SK-N-MC (cell line): ENCODE results near the gene SCN4A.
"Not testable (repeated sequence)": the region's sequence is repeated elsewhere in the genome, so short reads cannot be mapped to it uniquely, and the experiment has no call there.

Experiments
- DNase-seq: peaks from one replicate; pipeline ENCODE4 v3.0.0-alpha.2; 2011; ENCODE audit warnings: low read depth, low spot score
- H3K27ac ChIP-seq: fragments of 200-600 bp; sonication (generic); 2 replicates; pipeline ENCODE4 v1.5.1; 2016; ENCODE audit warnings: mixed run types
- H3K36me3 ChIP-seq: fragments of 200-600 bp; sonication (generic); 2 replicates; pipeline ENCODE4 v1.6.1; 2017; ENCODE audit warnings: antibody characterized with exemption, low read length, mixed read lengths; ENCODE audit not compliant: insufficient read depth
- H3K4me3 ChIP-seq: fragments of 200-600 bp; sonication (generic); 2 replicates; pipeline ENCODE4 v1.5.1; 2016
- H3K9ac ChIP-seq: fragments of 200-600 bp; sonication (generic); 2 replicates; pipeline ENCODE4 v1.8.0; 2017; ENCODE audit warnings: mixed run types, mixed read lengths; ENCODE audit not compliant: insufficient read length
- H3K9me3 ChIP-seq: fragments of 200-600 bp; sonication (generic); 2 replicates; pipeline ENCODE4 v1.6.1; 2017; ENCODE audit warnings: low read depth, mild to moderate bottlenecking, antibody characterized with exemption, low read length, moderate library complexity, mixed read lengths
- EZH2 ChIP-seq: fragments of 200-600 bp; sonication (generic); IDR thresholded peaks from one replicate; pipeline ENCODE4 v1.6.1; 2017; ENCODE audit warnings: antibody characterized with exemption
- FOXP2 ChIP-seq: optimal IDR thresholded peaks from 2 replicates; pipeline ENCODE3; 2011; ENCODE audit warnings: mild to moderate bottlenecking, moderate library complexity; ENCODE audit not compliant: insufficient read depth; ENCODE audit errors: extremely low read length, control extremely low read depth
- POLR2AphosphoS5 ChIP-seq: IDR thresholded peaks from 2 replicates; pipeline ENCODE4 v1.6.1; 2012; ENCODE audit warnings: mild to moderate bottlenecking, low read depth, low read length, borderline replicate concordance

The SCN4A gene

DNA sequence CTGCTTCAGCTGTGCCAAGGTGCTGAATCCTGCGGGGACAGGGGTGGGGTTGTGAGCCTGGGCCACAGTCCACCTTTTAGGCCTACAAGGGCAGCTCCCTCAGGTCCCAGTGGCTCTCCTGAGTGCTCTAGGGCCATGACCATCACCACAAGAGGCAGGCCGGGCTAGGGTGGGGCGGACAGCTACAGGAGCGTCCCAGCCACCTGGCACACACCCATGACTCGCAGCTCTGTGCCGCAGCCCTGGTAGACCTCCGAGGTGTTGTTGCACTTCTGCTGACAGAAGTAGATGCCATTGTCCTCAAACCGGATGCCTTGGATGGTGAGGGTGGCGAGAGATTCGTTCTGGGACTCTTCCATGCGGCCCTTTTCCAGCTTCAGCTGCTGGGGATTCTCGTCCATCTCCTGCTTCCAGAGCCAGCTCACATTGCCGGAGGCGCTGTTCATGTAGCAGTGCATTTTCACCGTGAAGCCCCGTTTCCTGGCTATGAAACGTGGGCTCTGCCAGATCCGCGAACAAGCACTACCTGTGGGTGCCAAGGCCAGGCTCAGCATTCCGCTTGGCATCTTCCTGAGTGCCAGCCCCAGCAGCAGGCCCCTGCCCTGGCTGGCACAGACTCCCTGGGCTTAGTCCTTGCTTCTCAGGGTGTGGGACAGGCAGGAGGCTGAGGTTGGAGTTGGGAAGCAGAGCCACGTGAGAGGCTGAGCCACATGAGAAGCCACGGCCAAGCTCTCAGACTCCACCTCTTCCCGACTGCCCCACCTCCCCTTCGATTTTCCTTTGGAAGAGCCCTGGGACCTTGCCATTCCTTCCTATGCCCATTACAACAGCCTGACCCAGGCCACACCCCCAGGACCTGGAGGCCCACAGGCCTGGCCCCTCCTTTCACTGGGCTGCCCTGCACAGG, 42.6 kb downstream of the SCN4A start:
- no peak for TF ChIP-seq EZH2
- TF ChIP-seq POLR2AphosphoS5: no peak
- no peak for TF ChIP-seq FOXP2
- Histone ChIP-seq H3K27ac (no peak overlapping the region), H3K36me3 (no peaks in the 10 kb centered on the region), H3K9me3 (no peaks in the 10 kb centered on the region), H3K4me3 (no peak overlapping the region), H3K9ac (no peak overlapping the region)
- no peak for DNase-seq

DNA sequence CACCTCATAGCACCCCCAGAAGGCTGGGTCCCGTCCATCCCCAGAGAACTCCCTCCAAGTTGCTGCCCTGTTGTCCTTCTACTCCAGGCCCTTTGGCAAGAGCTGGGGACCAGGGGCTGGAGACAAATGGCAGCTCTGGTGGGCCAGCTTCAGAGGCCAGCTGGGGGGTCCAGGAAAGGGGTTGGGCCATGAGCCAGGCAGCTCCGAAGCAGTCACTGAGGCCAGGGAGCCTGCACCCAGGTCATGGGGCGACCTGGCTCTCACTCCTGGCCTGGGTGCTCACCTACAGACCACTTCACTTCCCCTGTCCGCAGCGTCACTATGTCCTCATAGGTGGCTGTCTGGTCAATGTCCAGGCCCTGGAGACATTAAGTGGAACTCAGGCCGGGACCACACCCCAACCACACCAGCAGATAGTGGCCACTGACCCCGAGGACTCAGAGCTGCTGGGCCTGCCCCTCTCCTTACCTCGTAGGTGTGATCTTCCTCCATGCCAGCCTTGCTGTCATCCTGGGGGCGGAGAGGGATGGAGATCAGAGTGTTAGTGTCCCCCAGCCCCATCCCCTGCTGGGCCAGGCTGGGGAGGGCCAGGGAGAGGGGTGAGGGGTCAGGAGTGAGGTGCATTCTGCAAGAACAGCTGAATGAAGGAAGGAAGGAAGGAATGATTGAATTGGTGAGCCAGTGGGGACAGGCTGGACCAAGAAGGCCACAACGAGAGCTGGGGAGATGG, 43.6 kb downstream of the SCN4A start:
- no peak overlapping the region for H3K27ac ChIP-seq
- TF ChIP-seq EZH2 (no peak), FOXP2 (no peak), POLR2AphosphoS5 (no peak)
- H3K9me3 ChIP-seq: no peaks in the 10 kb centered on the region
- H3K36me3 ChIP-seq: no peaks in the 10 kb centered on the region
- no peak for DNase-seq
- H3K4me3 ChIP-seq: no peak overlapping the region
- H3K9ac ChIP-seq: no peak overlapping the region

DNA sequence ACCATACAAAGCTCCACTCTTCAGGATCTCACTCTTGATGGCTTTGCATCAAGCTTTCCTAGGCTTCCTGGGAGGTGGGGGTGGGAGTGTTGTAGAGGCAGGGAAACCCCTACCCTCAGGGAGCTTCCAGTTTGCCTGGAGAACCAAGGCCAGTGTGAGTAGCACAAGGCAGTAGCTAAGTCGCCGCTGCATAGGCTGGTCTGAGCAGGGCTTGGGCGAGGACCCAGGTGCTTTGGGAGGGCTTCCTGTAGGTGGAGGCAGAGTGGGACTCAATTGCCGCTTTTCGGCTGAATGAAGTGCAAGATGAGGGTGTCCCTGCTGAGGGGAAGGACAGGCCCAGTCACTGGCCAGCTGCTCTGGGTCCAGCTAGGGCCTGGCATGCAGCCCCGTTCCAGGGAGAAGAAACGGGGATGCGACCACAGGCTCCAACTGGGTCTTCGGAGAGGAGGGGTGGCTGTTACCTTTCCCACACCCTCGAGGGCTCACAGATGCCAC, 44.5 kb downstream of the SCN4A start:
- no peaks in the 10 kb centered on the region for H3K9me3 ChIP-seq
- TF ChIP-seq FOXP2 (no peak), POLR2AphosphoS5 (no peak), EZH2 (no peak)
- H3K4me3 ChIP-seq: no peak overlapping the region
- no peak overlapping the region for H3K9ac ChIP-seq
- H3K27ac ChIP-seq: no peak overlapping the region
- H3K36me3 ChIP-seq: no peaks in the 10 kb centered on the region
- no peak for DNase-seq

DNA sequence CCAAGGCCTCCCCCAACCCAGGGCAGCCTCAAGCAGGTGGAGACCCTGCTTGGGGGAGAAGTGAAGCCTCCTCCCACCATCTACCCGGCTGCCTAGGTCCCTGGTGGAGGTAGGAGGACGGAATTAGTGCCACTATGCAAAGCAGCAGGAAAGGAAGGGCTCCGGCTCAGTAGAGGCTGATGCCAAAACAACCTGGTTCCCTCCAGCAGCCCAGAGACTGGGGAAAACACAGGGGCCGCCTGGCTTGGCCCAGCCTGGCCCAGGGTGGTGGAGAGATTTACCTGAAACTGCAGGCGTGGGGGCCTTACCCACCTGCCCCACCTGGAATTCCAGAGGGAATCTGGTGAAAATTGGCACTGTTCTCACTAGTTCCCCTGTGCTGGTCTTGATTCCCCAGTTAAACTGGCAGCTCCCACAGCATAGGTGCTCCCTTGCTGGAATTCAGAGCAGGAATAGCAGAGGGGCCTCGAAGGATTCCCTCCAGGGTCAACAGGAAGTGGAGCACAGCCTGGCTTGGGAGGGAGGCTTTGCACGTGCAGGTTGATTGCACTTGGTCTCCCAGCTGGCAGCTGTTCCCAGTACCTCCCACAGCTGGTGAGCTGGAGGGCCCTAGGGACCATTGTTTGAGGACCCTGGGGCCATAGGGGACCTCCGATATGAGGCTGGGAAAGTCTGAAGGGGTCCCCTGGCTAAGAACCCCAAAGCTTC, 45.1 kb downstream of the SCN4A start:
- DNase-seq: no peak
- no peak overlapping the region for H3K9ac ChIP-seq
- H3K36me3 ChIP-seq: no peaks in the 10 kb centered on the region
- TF ChIP-seq POLR2AphosphoS5 (no peak), EZH2 (no peak), FOXP2 (no peak)
- no peak overlapping the region for H3K27ac ChIP-seq
- no peaks in the 10 kb centered on the region for H3K9me3 ChIP-seq
- H3K4me3 ChIP-seq: no peak overlapping the region

DNA sequence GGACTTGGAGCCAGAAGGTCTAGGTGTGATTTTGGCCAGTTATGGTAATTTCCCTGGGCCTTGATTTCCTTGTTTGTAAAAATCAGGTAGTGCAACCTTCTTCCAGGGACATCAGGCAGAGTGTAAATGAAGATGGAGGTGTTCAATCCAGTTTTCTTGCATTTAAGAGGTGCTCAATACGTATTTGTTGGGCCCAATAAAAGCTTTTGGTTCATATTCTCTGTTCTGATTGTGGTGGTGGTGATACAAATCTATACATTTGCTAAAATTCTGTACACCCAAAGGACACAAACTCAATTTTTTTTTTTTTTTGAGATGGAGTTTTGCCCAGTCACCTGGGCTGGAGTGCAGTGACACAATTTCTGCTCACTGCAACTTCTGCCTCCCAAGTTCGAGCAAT, 46.6 kb downstream of the SCN4A start:
- no peak overlapping the region for H3K27ac ChIP-seq
- no peak overlapping the region for H3K9ac ChIP-seq
- no peak for DNase-seq
- no peaks in the 10 kb centered on the region for H3K36me3 ChIP-seq
- no peak overlapping the region for H3K4me3 ChIP-seq
- TF ChIP-seq FOXP2: no peak
- no peak for TF ChIP-seq EZH2
- TF ChIP-seq POLR2AphosphoS5: no peak
- no peaks in the 10 kb centered on the region for H3K9me3 ChIP-seq

DNA sequence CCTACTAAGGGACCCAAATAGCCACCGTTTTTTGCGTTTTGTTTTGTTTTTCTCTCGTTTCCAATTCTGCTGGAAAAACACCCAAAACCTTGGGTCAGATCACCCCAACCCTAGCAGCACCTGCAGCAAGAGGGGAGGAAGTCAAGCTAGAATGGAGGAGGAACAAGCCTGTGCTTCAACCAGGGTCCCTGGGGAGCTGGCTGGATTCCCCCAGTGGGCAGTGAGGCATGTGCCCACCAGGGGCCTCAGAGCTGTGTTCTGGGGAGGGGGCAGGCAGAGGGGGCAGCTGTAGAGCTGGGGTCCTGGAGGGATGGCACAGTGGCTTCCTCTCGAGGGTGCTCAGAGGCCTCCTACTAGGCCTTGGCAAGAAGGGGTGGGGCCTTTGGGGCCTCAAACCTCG, 47.1 kb downstream of the SCN4A start:
- TF ChIP-seq POLR2AphosphoS5: no peak
- TF ChIP-seq FOXP2: no peak
- Histone ChIP-seq H3K9ac (no peak overlapping the region), H3K27ac (no peak overlapping the region), H3K36me3 (no peaks in the 10 kb centered on the region), H3K9me3 (no peaks in the 10 kb centered on the region), H3K4me3 (no peak overlapping the region)
- no peak for DNase-seq

DNA sequence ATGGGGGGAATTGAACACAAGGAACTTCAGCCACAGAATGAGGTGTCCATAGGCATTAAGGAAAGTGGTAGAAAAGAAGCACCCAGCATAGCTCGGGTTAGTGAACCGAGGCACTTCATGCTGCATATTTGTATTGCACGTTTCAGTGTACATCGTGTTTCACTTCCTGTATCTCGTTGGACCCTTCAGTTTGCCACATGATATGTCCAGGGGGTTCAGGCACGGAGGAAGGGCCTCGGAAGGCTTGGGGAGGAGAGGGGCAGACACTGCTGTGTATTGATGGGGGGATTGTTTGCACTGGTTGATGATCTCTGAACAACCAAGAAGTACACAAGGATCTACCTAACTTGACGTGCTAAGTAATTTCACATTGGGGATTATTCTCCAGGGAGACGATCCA, 50.3 kb downstream of the SCN4A start:
- not testable (repeated sequence) for H3K36me3 ChIP-seq, H3K9ac ChIP-seq, H3K27ac ChIP-seq, DNase-seq, H3K9me3 ChIP-seq, H3K4me3 ChIP-seq

DNA sequence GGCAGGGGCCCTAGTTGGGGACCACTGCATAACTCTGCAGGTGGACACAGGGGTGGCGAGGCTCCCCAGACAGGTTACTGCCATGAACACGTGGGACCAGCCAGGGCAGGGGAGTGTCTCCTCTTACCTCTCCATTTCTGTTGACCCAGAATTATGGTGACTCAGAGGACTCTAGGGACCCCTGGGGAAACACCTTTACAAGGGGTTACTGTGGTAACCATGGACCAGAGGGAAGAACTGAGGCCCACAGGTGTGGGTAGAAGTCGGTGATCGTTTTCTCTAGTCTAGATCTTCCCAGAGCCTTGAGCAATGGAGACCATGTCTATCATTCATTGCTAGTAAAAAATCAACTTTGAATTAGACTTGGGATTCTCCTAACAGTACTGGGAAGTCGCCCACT, 51.9 kb downstream of the SCN4A start:
- not testable (repeated sequence) for H3K36me3 ChIP-seq, H3K27ac ChIP-seq, H3K9me3 ChIP-seq, H3K4me3 ChIP-seq, H3K9ac ChIP-seq, DNase-seq

DNA sequence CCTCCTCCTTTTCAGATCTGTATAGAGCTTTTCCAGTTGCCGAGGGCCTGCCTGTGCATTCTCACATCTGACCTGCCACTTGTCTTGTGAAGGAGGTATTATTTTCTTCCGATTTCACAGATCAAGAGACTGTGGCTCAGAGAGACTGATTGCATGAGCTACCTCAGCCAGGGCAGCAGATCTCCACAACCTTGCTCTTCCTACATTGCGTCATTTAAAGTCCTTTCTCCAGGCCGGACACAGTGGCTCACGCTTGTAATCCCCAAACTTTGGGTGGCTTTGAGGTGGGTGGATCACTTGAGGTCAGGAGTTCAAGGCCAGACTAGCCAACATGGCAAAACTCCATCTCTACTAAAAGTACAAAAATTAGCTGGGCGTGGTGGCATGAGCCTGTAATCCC, 52.7 kb downstream of the SCN4A start:
- not testable (repeated sequence) for H3K4me3 ChIP-seq, H3K9ac ChIP-seq, H3K36me3 ChIP-seq, DNase-seq, H3K27ac ChIP-seq, H3K9me3 ChIP-seq
